Retinal pigment epithelial cell (primary cell): ENCODE data around the gene POLE.

ENCODE experiments used
- DNase-seq: peaks from one replicate; pipeline ENCODE4 v3.0.0-alpha.2; 2010; ENCODE audit warnings: low read depth
- H3K4me3 ChIP-seq: 2 replicates; pipeline ENCODE4 v1.5.1; 2011; ENCODE audit warnings: mild to moderate bottlenecking, low read length, control low read depth, moderate library complexity
- CTCF ChIP-seq: conservative IDR thresholded peaks from 2 replicates; pipeline ENCODE4 v1.5.1; 2011; ENCODE audit warnings: low read depth, low read length, control low read depth, inconsistent platforms

The POLE gene

GRCh38 chr12:132576701-132577100, 110.4 kb downstream of the POLE start:
- no peak overlapping the region for H3K4me3 ChIP-seq
- TF ChIP-seq CTCF = no peak

GRCh38 chr12:132575661-132576060, 111.5 kb downstream of the POLE start:
- DNase-seq = no peak
- TF ChIP-seq CTCF = no peak
- no peak overlapping the region for H3K4me3 ChIP-seq

More at GRCh38 chr12:132576701-132577100, 110.4 kb downstream of the POLE start:
- DNase-seq = no peak

GRCh38 chr12:132574271-132574996, 112.7 kb downstream of the POLE start:
- no peak overlapping the region for H3K4me3 ChIP-seq
- TF ChIP-seq CTCF = no peak
- no peak for DNase-seq
